Left cardiac atrium (tissue), 4 donors: ENCODE results near the gene SLC4A11. TPM values are rescaled to one million over a fixed set of nuclear protein-coding genes. Genes with fewer than 3 reads are reported as not detected.

Source experiments
- ATAC-seq, 2 donors: fragments of 200-7000 bp; cut with Tn5 transposase; one replicate each; pipeline ENCODE4 v1.9.1; 2020; ENCODE audit warnings: mild to moderate bottlenecking in 2 of 2, moderate library complexity in 2 of 2
- DNase-seq: peaks from one replicate; pipeline ENCODE4 v3.0.0-alpha.2; 2020
- intact Hi-C, 2 donors: fragments of 100-400 bp; cut with DNase I; formaldehyde crosslinking; loops; one replicate each; pipeline versions ENCODE4 v1.14.1 to v1.15.1; 2022 to 2023
- long read RNA-seq: library from polyadenylated mRNA; unstranded; transcript quantifications from one replicate; pipeline ENCODE4 v2.0.0, GENCODE V29; 2021
- total RNA-seq, 2 donors: library from RNA; stranded (reverse); fragmentation: NEBNext Ultra II Directional; extraction: Animal tissue kit (Norgen Biotek cat#: 25700); gene quantifications; one replicate each; pipeline ENCODE4 v1.2.1, GENCODE V29; 2021
- donor health status: DM: no; HTN: yes; CAD: no.
- donor health status: DM: no; HTN: yes; CAD: no; lungs with severe emphysema.
- donor health status: DM: yes; HTN: yes; CAD: no.
- donor health status: Dilated cardiomyopathy.

SLC4A11 gene
- total RNA-seq, result under 1 TPM; 0.52 to 0.68 TPM
- long read RNA-seq, result 0 reads

DNA sequence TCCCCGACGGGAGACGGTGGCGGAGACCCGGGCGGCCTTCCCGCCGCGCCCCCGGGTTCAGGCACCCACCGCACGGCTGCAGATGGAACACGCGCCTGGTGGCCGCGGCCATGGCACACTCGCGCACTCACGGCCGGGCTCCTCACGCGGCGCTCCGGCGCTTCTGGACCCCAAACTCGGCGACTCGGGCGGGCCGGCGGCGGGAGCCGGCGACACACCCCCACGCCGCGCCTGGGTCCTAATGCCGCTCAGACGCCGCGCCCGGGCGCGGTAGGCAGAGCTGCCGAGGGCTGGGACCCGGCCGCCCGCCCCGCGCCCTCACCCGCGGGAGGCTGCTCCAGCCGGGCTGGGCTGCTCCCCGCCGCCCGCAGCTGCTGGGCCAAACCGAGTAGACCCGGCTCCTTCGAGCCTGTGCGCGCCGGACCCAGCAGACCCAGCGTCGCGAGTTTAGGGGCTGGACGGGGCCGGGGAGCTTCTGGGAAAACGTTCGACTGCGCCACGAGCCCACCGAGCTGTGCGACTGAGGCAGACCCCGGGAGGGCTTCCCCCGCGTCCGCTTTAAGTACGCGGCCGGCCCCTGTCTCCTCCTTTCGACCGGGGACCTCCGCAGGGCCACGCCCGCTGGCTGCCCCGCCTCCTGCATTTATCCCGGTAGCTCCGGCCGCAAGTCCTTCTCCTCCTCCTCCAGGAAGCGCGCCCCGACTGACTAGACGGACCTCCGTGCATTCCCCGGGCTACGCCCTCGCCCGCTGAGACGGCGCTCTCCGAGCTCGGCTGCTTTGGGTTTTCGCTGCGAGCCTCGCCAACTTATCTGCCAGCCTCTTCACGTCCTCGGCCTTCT lies at the start of gene SLC4A11:
Gene SLC4A11 (minus strand): TSS at position 165 of the 841 bp plus-strand sequence. CDS start 53 bp downstream, at position 112.
- ATAC-seq, result peak; percentile 76 to 79
- DNase-seq, result peak; percentile 75
- intact Hi-C loops, result no loop called here

DNA sequence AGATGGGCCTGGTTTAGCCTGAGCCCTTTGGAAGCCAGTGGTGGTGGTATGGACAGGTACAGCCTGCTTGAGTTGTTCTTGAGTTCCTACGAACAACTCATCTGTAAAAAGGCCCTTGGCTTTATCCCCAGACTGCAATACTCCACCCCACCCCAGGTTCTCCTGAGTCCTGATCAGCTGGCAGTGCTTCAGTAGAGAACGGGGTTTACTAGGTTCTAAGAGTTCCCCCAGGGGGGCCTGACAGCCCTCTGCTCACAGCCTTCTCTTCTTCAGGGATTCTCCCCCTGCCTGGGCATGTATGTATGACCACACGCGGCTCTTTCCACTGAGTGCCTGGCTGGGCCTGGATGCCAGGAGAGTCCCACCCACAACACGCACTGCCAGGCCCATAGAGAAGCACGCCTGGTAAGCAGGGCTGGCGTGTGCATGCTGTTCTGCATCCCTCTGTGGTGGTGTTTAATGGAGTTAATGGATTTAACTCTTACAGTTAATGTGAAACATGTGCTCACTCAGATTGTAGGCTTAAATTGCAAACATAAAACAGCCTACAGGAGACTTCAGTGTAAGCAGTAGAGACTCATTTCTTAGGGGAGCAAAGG lies 44.3 kb upstream of the SLC4A11 start:
- DNase-seq (no peak), ATAC-seq (no peak)
- intact Hi-C loops, result no loop called here

DNA sequence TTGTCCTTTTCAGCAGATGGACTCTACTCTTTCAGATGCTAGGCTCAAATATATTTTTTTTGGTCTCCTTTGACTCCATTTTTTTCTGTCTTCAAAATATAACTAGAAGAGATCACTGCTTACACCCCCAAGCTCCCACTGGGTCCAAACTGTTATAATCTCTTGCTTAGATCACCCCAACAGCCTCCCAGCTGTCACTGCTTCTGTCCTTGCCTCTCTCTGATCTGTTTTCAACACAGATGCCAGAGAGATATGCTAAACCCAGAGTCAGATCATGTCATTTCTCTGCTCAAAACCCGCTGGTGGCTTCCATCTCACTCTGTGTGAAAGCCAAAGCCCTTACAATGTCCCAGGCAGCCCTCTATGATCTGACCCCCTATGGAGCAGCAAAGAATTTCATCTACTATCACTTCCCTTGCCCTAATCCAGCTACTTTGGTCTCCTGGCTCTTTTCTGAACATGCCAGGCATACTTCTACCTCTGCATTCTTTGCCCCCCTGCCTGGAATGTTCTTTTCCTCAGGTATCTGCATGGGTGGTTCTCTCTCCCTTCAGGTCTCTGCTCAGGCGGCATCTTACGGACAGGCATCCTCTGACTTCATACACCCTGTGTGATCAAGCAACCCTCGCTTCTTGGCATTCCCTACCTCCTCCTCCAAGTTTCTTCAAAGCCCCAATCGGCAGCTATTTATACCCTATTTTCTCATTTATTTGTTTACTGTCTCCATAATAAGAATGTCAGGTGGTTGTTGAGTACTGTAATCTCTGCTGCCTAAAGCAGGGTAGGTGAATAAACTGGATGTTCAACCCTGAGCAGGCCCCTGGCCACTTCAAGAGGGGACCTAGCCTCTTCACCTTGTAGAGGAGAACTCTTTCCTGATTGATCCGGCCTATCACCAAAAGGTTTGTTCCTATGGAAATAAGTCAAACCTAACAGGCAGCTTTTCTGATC lies 43.6 kb upstream of the SLC4A11 start:
- intact Hi-C loops, result no loop called here
- ATAC-seq, result no peak
- DNase-seq, result no peak

DNA sequence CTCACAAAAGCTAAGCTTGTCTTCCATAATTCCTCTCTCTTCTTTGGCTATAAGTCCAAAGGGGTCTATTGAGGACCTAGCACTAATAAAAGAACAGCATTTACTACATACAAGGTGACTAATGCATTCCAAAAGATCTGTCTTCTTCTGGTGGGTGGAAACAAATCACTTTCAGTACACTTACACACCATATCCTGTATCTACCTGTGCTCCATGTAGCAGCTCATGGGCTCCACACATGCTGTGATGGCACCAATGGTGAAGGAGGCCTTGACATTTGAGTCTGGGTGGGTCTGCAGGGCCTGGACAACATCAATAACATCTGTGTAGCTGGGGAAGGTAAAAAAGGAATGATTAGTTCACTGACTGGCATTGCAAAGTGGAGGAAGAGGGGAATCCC lies 42.4 kb upstream of the SLC4A11 start:
- ATAC-seq (no peak), DNase-seq (no peak)
- intact Hi-C loops, result no loop called here

DNA sequence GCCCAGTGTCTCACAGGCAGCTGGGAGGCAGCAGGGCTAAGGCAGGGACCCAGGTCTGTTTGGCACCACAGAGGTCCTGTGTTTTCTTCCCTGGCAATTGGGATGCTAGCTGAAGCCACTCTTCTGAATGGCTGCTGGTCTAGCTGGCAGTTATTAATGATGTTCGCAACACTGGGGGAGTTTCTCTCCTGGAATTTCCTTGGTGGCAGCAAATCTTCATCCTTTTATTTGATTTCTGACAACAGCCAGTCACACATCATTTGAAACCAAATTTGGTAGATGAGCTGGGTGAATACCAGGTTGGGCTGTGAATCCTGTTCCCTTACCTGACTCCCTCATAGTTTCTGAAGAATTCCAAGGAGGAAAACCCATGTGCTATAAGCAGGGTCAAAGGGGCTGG lies 40.8 kb upstream of the SLC4A11 start:
- DNase-seq, result no peak
- intact Hi-C loops, result no loop called here
- no peak for ATAC-seq

DNA sequence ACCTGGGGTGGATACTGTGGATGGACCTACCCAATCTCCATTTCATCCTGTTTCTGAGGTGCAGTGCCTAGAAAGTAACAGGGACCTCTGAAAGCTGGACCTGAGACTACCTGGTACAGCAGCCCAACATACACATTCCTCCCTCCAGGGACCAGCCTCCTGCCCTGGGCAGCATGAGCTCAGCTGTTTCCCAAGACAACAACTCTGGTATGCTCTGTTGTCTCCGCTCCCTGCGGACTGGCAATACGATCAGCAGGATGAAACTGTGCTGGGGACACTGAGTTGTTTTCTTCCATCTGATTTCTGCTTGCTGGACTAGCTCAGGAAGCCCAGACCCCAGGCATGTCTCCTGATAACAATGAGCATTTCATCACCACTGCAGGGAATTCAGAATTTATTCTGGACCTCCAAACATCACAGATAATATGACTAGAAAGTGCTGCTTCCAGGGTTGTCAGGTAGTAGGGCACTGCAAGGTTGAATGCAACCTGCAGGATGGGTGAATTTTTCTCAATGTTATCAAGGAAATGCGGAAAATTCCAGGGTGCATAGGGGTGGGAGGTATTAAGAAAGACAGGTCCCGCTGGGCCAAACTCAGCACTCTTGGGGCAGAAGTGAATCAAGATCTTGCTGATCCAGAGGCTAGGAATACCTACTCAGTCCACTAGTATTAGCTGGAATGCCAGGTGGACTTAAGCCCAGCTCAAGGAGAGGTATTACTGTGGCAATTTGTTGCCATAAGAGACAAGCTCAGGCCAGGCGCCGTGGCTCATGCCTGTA lies 38.9 kb upstream of the SLC4A11 start:
- ATAC-seq (no peak), DNase-seq (no peak)
- intact Hi-C loops, result no loop called here

DNA sequence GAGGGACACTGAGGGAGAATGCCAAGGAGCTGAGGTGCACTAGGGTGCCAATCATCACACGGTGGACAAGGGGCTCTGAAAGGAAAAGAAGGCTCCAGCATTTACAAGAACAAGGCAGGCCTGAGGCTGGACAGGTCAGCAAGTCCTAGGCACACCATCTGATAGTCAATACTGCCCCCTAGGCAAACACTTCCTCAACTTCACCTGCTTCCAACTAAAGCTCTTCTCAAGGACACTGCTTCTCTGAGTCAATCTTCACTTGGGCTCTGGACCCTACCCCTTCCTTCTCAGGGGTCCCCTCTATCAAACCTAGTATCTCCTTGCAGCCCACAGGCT lies 37.7 kb upstream of the SLC4A11 start:
- no peak for ATAC-seq
- intact Hi-C loops, result no loop called here
- DNase-seq, result no peak

DNA sequence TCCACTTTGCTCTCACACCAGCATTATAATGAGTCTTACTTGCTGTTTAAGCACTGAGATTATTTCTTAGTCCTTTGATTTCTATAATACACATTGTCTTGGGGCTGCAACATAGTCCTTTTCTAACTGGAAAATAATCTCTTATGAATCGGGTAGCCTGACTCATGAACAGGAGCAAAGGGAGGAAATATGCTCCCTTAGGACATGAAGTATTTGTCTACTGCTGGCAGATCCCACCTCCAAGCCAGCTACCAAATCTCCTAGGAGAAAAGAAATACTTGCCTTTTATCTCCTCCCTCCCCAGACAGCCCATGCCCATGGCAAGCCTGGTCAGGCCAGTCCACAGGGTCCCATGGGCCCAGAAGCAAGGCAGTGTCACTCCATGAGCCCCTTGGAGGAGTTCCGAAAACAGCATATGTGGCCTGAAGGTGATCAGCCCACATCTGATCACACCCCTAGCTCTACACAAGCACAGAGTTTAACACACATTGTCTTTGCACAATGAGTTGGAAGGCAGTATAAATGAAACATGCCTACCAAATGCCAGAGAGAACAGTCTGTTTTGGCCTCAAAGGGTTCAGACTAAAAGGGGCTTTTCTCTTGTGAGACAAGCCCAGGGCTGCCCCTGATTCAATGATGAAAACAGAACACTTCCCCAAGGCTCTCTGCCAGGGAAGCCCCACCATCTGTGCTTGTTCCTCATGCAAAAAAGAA lies 37.1 kb upstream of the SLC4A11 start:
- intact Hi-C loops, result no loop called here
- no peak for DNase-seq
- no peak for ATAC-seq

DNA sequence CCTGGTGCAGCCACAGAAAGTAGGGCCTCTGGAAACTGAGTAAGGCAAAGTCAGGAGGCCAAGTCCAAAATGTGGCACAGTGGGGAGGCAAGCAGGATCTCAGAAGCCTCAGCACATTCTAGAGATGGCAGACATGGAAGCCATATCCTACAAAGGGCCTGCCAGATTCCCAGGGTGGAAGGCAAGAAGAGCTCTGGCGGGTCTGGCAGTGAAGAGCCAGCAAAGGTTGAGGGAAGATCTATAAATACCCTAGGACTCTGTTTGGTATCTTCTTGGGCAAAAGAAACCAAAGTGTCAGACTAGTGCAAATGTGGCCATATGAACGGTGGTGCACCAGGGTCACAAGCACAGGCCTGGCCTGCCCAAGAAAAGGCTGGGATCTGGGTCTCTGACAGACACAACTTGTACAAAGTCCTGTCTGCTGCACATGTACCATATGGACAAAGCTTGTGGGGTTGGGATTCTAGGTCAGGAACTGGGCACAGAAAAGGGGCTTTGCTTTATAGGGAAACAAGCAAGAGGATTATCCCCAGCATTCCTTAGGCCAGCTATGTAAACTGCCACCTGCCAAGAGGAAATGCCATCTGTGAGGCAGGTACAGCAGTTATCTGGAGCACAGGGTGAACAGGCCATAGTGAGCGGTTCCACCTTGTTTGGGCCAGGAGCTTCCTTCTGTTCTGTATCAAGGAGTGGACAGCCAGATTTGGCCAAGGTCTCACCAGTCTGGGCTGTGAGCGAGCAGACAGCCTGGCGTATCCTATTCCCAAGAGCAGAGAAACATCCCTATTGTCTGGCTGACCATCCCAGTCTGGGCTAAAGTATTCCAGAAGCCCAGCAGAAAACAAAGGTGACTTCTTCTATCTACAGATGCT lies 36.3 kb upstream of the SLC4A11 start:
- ATAC-seq (peak in 1 of 2 donors; percentile 23), DNase-seq (no peak)
- intact Hi-C loops, result no loop called here

DNA sequence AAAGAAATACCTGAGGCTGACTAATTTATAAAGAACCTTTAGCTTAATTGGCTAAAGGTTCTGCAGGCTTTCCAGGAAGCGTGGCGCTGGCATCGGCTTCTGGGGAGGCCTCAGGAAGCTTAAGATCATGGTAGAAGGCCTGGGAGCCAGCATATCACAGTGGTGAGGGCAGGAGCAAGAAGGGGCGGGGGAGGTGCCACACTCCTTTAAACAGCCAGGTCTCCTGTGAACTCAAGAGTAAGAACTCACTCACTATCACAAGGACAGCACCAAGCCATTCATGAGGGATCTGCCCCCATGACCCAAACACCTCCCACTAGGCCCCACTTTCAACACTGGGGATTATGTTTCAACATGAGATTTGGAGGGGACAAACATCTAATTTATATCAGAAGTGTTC lies 34.4 kb upstream of the SLC4A11 start:
- ATAC-seq, result no peak
- no peak for DNase-seq
- intact Hi-C loops, result no loop called here

DNA sequence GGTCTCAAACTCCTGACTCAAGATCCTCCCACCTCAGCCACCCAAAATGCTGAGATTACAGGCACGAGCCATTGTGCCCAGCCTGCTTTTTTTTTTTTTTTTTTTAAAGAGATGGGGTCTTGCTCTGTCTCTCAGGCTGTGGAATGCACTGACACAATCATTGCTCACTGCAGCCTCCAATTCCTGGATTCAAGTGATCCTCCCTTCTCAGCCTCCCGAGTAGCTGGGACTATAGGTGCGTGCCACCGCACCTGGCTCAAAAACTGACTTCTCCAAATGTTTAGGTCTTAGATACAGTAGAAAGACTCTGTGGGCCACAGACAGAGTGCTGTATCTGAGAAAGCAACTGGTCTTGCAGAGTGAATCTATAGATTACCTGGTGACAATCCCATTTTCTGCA lies 31.1 kb upstream of the SLC4A11 start:
- intact Hi-C loops, result no loop called here
- no peak for DNase-seq
- ATAC-seq, result no peak

DNA sequence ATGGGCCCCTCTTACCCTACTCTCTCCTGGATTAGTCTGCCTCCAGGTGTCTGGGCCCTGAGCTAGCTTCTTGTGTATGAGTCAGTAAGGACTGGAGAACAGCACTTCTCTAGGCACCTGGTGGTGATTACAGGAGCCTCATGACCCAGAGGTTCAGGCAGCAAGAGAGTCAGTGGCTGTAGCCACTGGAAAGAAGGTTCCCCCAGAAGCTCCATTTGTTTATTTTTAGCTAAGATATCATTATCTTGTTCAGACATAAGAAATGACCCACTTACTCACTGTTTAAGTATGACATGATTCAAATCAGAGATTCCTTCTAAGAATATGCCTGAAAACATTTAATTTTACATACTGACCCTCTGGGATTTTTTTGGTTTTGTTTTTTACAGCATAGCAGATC lies 23.6 kb upstream of the SLC4A11 start:
- intact Hi-C loops, result no loop called here
- ATAC-seq, result no peak
- DNase-seq, result no peak

DNA sequence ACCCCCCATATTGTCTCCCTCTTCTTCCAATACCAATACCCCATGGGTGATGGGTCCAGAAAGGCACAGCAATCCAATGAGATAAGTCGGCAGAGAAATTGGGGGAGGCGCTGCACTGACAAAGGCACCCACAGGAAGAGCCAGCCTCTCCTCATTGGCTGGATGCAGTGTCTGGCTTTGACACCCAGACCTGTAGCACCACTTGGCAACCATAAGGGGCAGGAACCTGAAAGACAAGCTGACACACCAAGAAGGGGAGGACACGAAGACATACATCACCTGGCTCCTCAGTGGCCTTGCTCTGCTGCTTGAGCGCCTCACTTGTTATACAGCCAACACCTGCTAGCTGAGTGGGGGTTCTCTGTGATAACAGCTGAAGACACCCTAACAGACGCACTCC lies 19.4 kb upstream of the SLC4A11 start:
- intact Hi-C loops, result no loop called here
- ATAC-seq, result no peak

DNA sequence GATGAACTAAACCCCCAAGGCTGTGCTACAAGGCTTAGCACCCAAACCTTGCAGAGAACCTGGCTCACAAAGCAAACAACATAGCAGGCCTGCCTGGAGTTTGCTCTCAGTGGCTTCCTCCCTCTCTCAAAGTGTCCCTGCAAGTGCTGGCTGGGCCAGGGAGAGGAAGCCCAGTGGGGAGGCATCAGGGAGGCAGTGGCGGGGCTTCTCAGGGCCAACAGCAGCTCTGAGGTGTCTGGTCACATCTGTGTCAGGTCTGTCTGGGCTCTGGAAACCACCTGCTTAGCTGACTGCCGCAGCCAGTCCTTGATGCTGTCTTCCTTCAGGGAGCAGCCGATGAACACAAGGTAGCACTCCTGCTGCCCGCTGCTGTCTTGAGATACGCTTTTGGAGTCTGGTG lies 16.7 kb upstream of the SLC4A11 start:
- peak; percentile 10 for DNase-seq
- intact Hi-C loops, result no loop called here
- no peak for ATAC-seq

More for the DNA sequence above, 19.4 kb upstream of the SLC4A11 start:
- no peak for DNase-seq

DNA sequence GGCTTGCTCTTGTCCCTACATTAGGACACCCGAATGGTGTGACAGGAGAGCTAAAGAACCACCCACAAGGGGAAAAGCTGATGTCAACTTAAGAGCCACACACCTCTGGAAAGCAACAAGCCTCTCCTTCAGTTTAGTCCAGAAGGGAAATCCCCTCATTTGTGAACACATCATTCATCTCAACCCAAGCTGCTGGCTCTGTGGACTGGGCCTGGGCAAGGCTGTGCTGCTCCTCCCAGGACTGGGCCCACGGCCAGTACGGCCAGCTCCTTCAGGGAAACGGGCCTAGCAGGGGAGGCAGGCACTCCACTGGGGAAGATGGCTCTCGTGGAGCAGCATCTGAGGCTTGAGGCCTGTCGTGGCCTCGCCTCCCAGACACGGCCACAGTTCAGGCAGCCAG lies 12.8 kb upstream of the SLC4A11 start:
- ATAC-seq (peak in 1 of 2 donors; percentile 79), DNase-seq (no peak)
- intact Hi-C loops, result no loop called here

DNA sequence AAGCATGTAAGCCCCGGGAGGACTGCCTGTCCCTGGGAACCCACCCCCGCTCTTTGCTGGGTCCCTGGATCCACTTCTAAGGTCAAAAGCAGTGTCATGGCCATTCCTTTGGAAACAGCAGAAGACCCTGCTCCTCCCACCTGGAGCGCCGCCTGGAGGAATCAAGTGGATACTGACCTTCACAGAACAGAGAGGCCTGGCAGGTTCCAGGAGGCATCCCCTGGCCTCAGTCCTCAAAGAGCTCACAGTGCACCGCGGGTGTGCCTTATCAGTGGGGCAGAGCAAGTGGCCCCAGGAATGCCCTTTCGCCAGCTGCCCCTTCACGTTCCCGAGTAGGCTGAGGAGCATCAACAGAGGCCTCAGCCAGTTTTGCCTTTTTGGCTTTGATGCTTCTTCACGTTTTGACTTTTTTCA lies 11.1 kb upstream of the SLC4A11 start:
- ATAC-seq (no peak), DNase-seq (no peak)
- intact Hi-C loops, result no loop called here

DNA sequence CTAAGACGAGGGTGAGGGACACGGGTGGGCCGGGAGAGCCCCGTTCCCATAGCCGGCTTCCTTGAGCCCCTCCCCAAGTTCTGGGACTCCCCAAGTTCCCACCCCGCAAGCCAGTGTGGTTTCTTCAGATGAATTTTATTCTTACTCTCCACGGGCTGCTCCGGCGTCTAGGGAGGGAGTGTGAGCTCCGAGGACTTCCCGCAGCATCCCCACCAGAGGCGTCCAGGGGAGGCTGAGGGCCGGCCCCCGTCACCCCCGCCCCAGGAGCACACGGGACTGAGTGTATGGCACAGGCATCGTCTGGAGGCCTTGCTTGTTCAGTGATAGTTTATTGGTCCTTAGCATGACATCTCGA lies 10.0 kb upstream of the SLC4A11 start:
- intact Hi-C loops, result no loop called here
- no peak for DNase-seq
- ATAC-seq, result peak; percentile 17 to 24
